GM12878 (cell line): ENCODE measurements around the gene FLVCR2. TPM values are rescaled to one million over a fixed set of nuclear protein-coding genes. Genes with fewer than 3 reads are reported as not detected.

Experiments used
- ATAC-seq: fragments of 200-7000 bp; cut with Tn5 transposase; 3 replicates; pipeline ENCODE4 v1.9.1; 2020; ENCODE audit warnings: mild to moderate bottlenecking, moderate library complexity
- BruUV-seq: library from RNA; stranded (reverse); fragments of 400-500 nt; replicated peaks from 2 replicates; lab custom pipeline; 2021; lab: Mats Ljungman, UMichigan
- CTCF ChIA-PET: fragments of 300-600 bp; sonication (Branson Sonifier 250); formaldehyde crosslinking; extraction: SDS; loops from one replicate; lab custom pipeline; 2021; ENCODE audit warnings: inconsistent platforms; lab: Yijun Ruan, JAX
- POLR2A ChIA-PET: fragments of 350-600 bp; formaldehyde crosslinking; extraction: SDS; loops from one replicate; lab custom pipeline; 2021; ENCODE audit warnings: inconsistent platforms; lab: Charles Lee
- RAD21 ChIA-PET: fragments of 300-600 bp; sonication (Branson Sonifier 250); formaldehyde crosslinking; loops from one replicate; lab custom pipeline; 2023; ENCODE audit warnings: antibody characterized with exemption; ENCODE audit not compliant: unreplicated experiment; lab: Charles Lee
- SMC1A ChIA-PET: fragments of 300-600 bp; sonication (Branson Sonifier 250); formaldehyde crosslinking; loops from one replicate; lab custom pipeline; 2023; ENCODE audit not compliant: unreplicated experiment, uncharacterized antibody; lab: Charles Lee
- DNase-seq: peaks from one replicate; pipeline ENCODE4 v3.0.0-alpha.2; 2011; ENCODE audit warnings: low read depth, low spot score
- FAIRE-seq: peaks from 3 replicates; lab custom pipeline; 2011; peaks lifted over from hg19 to GRCh38; lab: Jason Lieb, UNC
- H2AFZ ChIP-seq: 2 replicates; pipeline ENCODE4 v1.6.0; 2011; ENCODE audit warnings: low read depth, low read length, control low read depth; ENCODE audit not compliant: control insufficient read depth
- H3K27ac ChIP-seq: 2 replicates; pipeline ENCODE4 v1.5.1; 2011; ENCODE audit warnings: control low read depth; ENCODE audit not compliant: control insufficient read depth, insufficient read depth
- H3K27me3 ChIP-seq, 2 experiments: replicated peaks in 1 of 2; 2 replicates each; pipeline versions ENCODE4 v1.6.0 to v1.6.1; 2011; ENCODE audit warnings: low read length in 1 of 2; ENCODE audit not compliant: control insufficient read depth in 2 of 2, insufficient read depth in 2 of 2
- H3K36me3 ChIP-seq, 2 experiments: 2 replicates each; pipeline ENCODE4 v1.5.1; 2011; ENCODE audit warnings: low read length in 1 of 2; ENCODE audit not compliant: control insufficient read depth in 2 of 2, insufficient read depth in 2 of 2
- H3K4me1 ChIP-seq: 2 replicates; pipeline ENCODE4 v1.6.1; 2011; ENCODE audit warnings: mild to moderate bottlenecking, low read length, moderate library complexity, mixed read lengths; ENCODE audit not compliant: control insufficient read depth, insufficient read depth
- H3K4me2 ChIP-seq: 2 replicates; pipeline ENCODE4 v1.6.0; 2011; ENCODE audit warnings: control low read depth; ENCODE audit not compliant: control insufficient read depth, insufficient read depth
- H3K4me3 ChIP-seq: fragments of 200-600 bp; sonication (generic); 2 replicates; pipeline ENCODE4 v1.5.1; 2016
- H3K79me2 ChIP-seq: 2 replicates; pipeline ENCODE4 v1.6.0; 2011; ENCODE audit warnings: low read length; ENCODE audit not compliant: control insufficient read depth, insufficient read depth
- H3K9ac ChIP-seq: 2 replicates; pipeline ENCODE4 v1.8.0; 2011; ENCODE audit warnings: low read length, control low read depth, mixed read lengths; ENCODE audit not compliant: control insufficient read depth, insufficient read depth
- H3K9me3 ChIP-seq: replicated peaks from 3 replicates; pipeline ENCODE4 v1.5.1; 2011; ENCODE audit warnings: mild to moderate bottlenecking, low read length; ENCODE audit not compliant: control insufficient read depth, insufficient read depth
- H4K20me1 ChIP-seq: 2 replicates; pipeline ENCODE4 v1.6.0; 2011; ENCODE audit not compliant: control insufficient read depth, insufficient read depth
- EED ChIP-seq: sonication (generic); IDR thresholded peaks from 2 replicates; pipeline ENCODE4 v1.6.1; 2016; ENCODE audit warnings: antibody characterized with exemption, low read depth
- EP300 ChIP-seq, 2 experiments: fragments of 150-350 bp in 1 of 2; IDR thresholded peaks; 2 replicates each; pipeline ENCODE4 v1.6.1; 2011 to 2012; ENCODE audit warnings: low read depth in 2 of 2, low read length in 2 of 2, borderline replicate concordance in 1 of 2, improper control_type of control experiment in 1 of 2, inconsistent platforms in 1 of 2; ENCODE audit not compliant: control insufficient read depth in 1 of 2
- ETV6 ChIP-seq, 2 experiments: fragments of 450-650 bp in 1 of 2; IDR thresholded peaks in 1 of 2; conservative IDR thresholded peaks in 1 of 2; 2 replicates each; pipeline ENCODE4 v1.6.1; 2014; ENCODE audit warnings: antibody characterized with exemption in 1 of 2, borderline replicate concordance in 1 of 2, low read depth in 1 of 2, mild to moderate bottlenecking in 1 of 2, moderate library complexity in 1 of 2
- HDAC6 ChIP-seq: fragments of 200-600 bp; sonication (generic); IDR thresholded peaks from one replicate; pipeline ENCODE4 v1.8.0; 2017; ENCODE audit warnings: antibody characterized with exemption; ENCODE audit not compliant: unreplicated experiment
- IKZF2 ChIP-seq, 2 experiments: fragments of 450-650 bp; IDR thresholded peaks; 2 replicates each; pipeline ENCODE4 v1.6.1; 2017; ENCODE audit warnings: mild to moderate bottlenecking in 2 of 2, moderate library complexity in 2 of 2
- LARP7 ChIP-seq: fragments of 450-650 bp; IDR thresholded peaks from 2 replicates; pipeline ENCODE4 v1.6.1; 2017; ENCODE audit warnings: mild to moderate bottlenecking
- MEF2A ChIP-seq: IDR thresholded peaks from 2 replicates; pipeline ENCODE4 v1.6.1; 2011; ENCODE audit warnings: low read depth, mild to moderate bottlenecking, low read length, moderate library complexity; ENCODE audit not compliant: insufficient read depth
- RB1 ChIP-seq: fragments of 450-650 bp; formaldehyde crosslinking; IDR thresholded peaks from 2 replicates; pipeline ENCODE4 v1.6.1; 2017; ENCODE audit warnings: mild to moderate bottlenecking, borderline replicate concordance
- SREBF2 ChIP-seq: IDR thresholded peaks from 2 replicates; pipeline ENCODE4 v1.6.1; 2012; ENCODE audit warnings: mild to moderate bottlenecking, low read length
- SUPT20H ChIP-seq: IDR thresholded peaks from 2 replicates; pipeline ENCODE4 v1.6.1; 2011; ENCODE audit warnings: low read depth, mild to moderate bottlenecking, low read length, moderate library complexity, borderline replicate concordance; ENCODE audit not compliant: control insufficient read depth
- USF2 ChIP-seq: IDR thresholded peaks from 2 replicates; pipeline ENCODE4 v1.6.1; 2011; ENCODE audit warnings: low read depth, low read length, improper control_type of control experiment, borderline replicate concordance
- ZNF24 ChIP-seq: fragments of 450-650 bp; IDR thresholded peaks from 2 replicates; pipeline ENCODE4 v1.6.1; 2017; ENCODE audit warnings: antibody characterized with exemption, mild to moderate bottlenecking
- WGBS: methylation state at CpG from one replicate; pipeline ENCODE4 v1.1.6; 2016; ENCODE audit warnings: low lambda C conversion rate; ENCODE audit not compliant: insufficient replicate concordance, insufficient coverage; ENCODE audit errors: missing lambda C conversion rate; 5-methylcytosine and 5-hydroxymethylcytosine counted together
- in situ Hi-C: fragments of 300-500 bp; cut with MboI; formaldehyde crosslinking; loops from 9 replicates; pipeline ENCODE4 v1.14.3; 2018; ENCODE audit warnings: mixed read lengths
- intact Hi-C: fragments of 100-400 bp; cut with micrococcal nuclease; formaldehyde crosslinking; loops from one replicate; pipeline ENCODE4 v1.14.2; 2022; ENCODE audit not compliant: unreplicated experiment
- polyA plus RNA-seq, 11 experiments: library from polyadenylated mRNA; depleted of rRNA in 4 of 11; unstranded in 6 of 11; stranded (reverse) in 5 of 11; fragments of >200 nt; fragmentation: Nextera tagmentation in 4 of 11; fragmentation: Illumina TruSeq in 1 of 11; extraction: Ambion mirVana in 4 of 11; extraction: Trizol in 1 of 11; gene quantifications; 1 replicate in 1 of 11; 2 replicates in 10 of 11; pipeline versions ENCODE4 v1.2.1 to v1.2.3, GENCODE V29; 2011 to 2016; ENCODE audit warnings: inconsistent platforms in 2 of 11, missing spikeins in 2 of 11, low read depth in 1 of 11
- total RNA-seq, 4 experiments: library from RNA; depleted of rRNA in 3 of 4; stranded (reverse); fragments of >200 nt in 3 of 4; fragmentation: Illumina TruSeq in 1 of 4; extraction: Trizol in 1 of 4; gene quantifications; 2 replicates each; pipeline versions ENCODE4 v1.2.1 to v1.2.3, GENCODE V29; 2013 to 2021
- TF ChIP-seq, protein P1 (sequence below): IDR thresholded peaks from 2 replicates; pipeline ENCODE4 v1.6.1; 2012; ENCODE audit warnings: low read depth, low read length, improper control_type of control experiment
- TF ChIP-seq, protein P2 (sequence below): IDR thresholded peaks from 2 replicates; pipeline ENCODE4 v1.6.1; 2012; ENCODE audit warnings: low read depth, low read length, improper control_type of control experiment

FLVCR2 gene
- total and polyA plus RNA-seq, 10 of the 15 experiments (the other 5 are each of a cell fraction or from before 2014, with no cell fraction given), result 0.24 to 3.7 (median 1.6) TPM

DNA sequence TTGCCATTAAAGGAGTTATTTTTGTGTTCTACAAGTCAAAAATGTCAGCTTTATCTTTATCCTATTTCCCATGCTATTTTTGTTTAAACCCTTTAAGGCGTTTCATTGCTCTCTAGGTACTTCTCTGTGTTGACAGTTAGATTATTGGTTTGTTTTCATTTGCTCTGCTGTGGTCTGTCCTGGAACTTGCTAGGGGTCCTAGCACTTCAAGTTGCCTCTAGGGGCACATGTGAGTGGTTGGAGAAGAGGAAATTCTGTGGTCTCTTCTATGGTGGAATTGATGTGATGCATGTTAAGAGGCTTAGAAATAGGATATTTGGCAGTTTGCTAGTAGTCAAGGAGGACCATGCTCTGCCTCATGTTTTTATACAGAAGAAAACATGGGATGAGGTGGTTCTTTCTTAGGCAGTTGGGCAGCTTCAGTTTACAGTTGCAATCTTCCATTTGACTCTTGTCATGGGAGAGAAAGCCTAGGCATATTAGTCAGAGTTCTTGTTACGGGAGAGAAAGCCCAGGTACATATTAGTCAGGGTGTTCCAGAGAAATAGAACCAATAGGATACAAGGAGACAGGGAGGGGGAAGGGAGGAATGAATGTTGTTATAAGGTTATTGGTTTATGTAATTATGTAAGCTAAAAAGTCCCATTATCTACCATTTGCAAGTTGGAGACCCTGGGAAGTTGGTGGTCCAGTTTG is 97.0 kb downstream of the FLVCR2 start:
- ChIA-PET POLR2A (no interaction called here), SMC1A (no interaction called here), CTCF (interaction anchor here (0.9 to 1.4 kb wide), 3 partner anchors 21 to 376 kb away, joined by 3 to 4 read pairs (median 4); no protein-coding TSS in a partner anchor), RAD21 (interaction anchor here (0.5 to 1.2 kb wide), 2 partner anchors 98 to 304 kb away, joined by 3 read pairs; no protein-coding TSS in a partner anchor)
- in situ Hi-C loops (no loop called here), intact Hi-C loops (no loop called here)
- ATAC-seq (no peak), DNase-seq (no peak), FAIRE-seq (no peak)
- H3K4me2 ChIP-seq, result no peak overlapping the region
- H2AFZ ChIP-seq, result no peak overlapping the region
- H3K9ac ChIP-seq, result no peak overlapping the region
- no peaks in the 10 kb centered on the region; the same call in 2 of the 3 replicates for H3K9me3 ChIP-seq
- no peak overlapping the region for H3K4me3 ChIP-seq
- H3K27me3 ChIP-seq, result no peaks in the 10 kb centered on the region
- H3K27ac ChIP-seq, result no peak overlapping the region
- no peak for TF ChIP-seq ZNF24
- TF ChIP-seq LARP7, result no peak
- TF ChIP-seq HDAC6, result no peak
- no peak for TF ChIP-seq EP300 (IDR thresholded peaks at IDR 0.05; ENCODE audit: borderline replicate concordance in 1 of 2, control insufficient read depth in 1 of 2, low read depth in 2 of 2, low read length in 2 of 2)
- no peak for TF ChIP-seq IKZF2 (IDR thresholded peaks at IDR 0.05)
- H3K4me1 ChIP-seq, result peaks cover 10% of the 10 kb centered on the region; the same call in 1 of the 2 replicates
- WGBS, result 100% methylated on average over 2 of the region's 2 CpGs
- H4K20me1 ChIP-seq, result no peaks in the 10 kb centered on the region
- H3K36me3 ChIP-seq, result no peaks in the 10 kb centered on the region
- BruUV-seq, result no TSS peak
- H3K79me2 ChIP-seq, result no peaks in the 10 kb centered on the region

- no peak for FAIRE-seq
- no peak overlapping the region for H2AFZ ChIP-seq
- H3K4me2 ChIP-seq, result no peak overlapping the region
- no peak overlapping the region for H3K4me3 ChIP-seq
- ChIA-PET POLR2A (interaction anchor here (0.6 to 0.7 kb wide), 2 partner anchors 361 to 746 kb away, joined by 3 read pairs; no protein-coding TSS in a partner anchor), CTCF (interaction anchor here (0.6 to 2.0 kb wide), 2 partner anchors 24 to 331 kb away, joined by 3 to 14 read pairs; no protein-coding TSS in a partner anchor), SMC1A (no interaction called here), RAD21 (no interaction called here)
- no peak overlapping the region for H3K27ac ChIP-seq
- DNase-seq, result no peak
- intact Hi-C loops, result no loop called here
- H3K9me3 ChIP-seq, result no peaks in the 10 kb centered on the region
- in situ Hi-C loops, result no loop called here
- no peaks in the 10 kb centered on the region for H3K4me1 ChIP-seq
- no peak for ATAC-seq
- no peaks in the 10 kb centered on the region for H3K79me2 ChIP-seq
- no peaks in the 10 kb centered on the region for H3K27me3 ChIP-seq
- H4K20me1 ChIP-seq, result no peaks in the 10 kb centered on the region
- WGBS, result 93% methylated on average over 2 of the region's 2 CpGs
- no peak overlapping the region for H3K9ac ChIP-seq
- H3K36me3 ChIP-seq, result peaks cover 3 to 12% of the 10 kb centered on the region in 2 experiments
- BruUV-seq, result no TSS peak
- TF ChIP-seq EED, result no peak
- no peak for TF ChIP-seq USF2
- TF ChIP-seq ETV6 (conservative IDR thresholded peaks at IDR 0.05 in 1 of 2, IDR thresholded peaks at IDR 0.05 in 1 of 2; ENCODE audit: borderline replicate concordance in 1 of 2, low read depth in 1 of 2), result no peak
- no peak for TF ChIP-seq SREBF2
- no peak for TF ChIP-seq MEF2A
- no peak for TF ChIP-seq SUPT20H
- TF ChIP-seq RB1, result no peak
- TF ChIP-seq, protein P1, sequence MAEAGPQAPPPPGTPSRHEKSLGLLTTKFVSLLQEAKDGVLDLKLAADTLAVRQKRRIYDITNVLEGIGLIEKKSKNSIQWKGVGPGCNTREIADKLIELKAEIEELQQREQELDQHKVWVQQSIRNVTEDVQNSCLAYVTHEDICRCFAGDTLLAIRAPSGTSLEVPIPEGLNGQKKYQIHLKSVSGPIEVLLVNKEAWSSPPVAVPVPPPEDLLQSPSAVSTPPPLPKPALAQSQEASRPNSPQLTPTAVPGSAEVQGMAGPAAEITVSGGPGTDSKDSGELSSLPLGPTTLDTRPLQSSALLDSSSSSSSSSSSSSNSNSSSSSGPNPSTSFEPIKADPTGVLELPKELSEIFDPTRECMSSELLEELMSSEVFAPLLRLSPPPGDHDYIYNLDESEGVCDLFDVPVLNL, result no peak
- TF ChIP-seq, protein P2, sequence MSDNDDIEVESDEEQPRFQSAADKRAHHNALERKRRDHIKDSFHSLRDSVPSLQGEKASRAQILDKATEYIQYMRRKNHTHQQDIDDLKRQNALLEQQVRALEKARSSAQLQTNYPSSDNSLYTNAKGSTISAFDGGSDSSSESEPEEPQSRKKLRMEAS, result no peak
Measured at GRCh38 chr14:75685910-75686309, 107.5 kb downstream of the FLVCR2 start.
